Activated naive CD4-positive, alpha-beta T cell treated with anti-CD3 and anti-CD28 coated beads for 36 hours (primary cell): Measurements from ENCODE around the gene PCMTD2. TPM values are rescaled to one million over a fixed set of nuclear protein-coding genes. Genes with fewer than 3 reads are reported as not detected.
A peak's percentile ranks its signal among the peaks of the same experiment; 100 is the strongest.
"Not testable (repeated sequence)": the region's sequence is repeated elsewhere in the genome, so short reads cannot be mapped to it uniquely, and the experiment has no call there.

ENCODE experiments used
- CTCF ChIA-PET: fragments of 350-600 bp; sonication (Branson Sonifier 250); formaldehyde crosslinking; loops from one replicate; lab custom pipeline; 2021; ENCODE audit warnings: antibody characterized with exemption; lab: Charles Lee
- DNase-seq: peaks from one replicate; pipeline ENCODE4 v3.0.0-alpha.2; 2020
- H3K27ac Mint-ChIP-seq: one replicate; pipeline ENCODE4 v1.8.0; 2021; ENCODE audit warnings: mild to moderate bottlenecking, mixed read lengths
- H3K27me3 Mint-ChIP-seq: one replicate; pipeline ENCODE4 v1.8.0; 2021; ENCODE audit warnings: low read depth, mixed read lengths
- H3K36me3 Mint-ChIP-seq: one replicate; pipeline ENCODE4 v1.8.0; 2021; ENCODE audit warnings: low read depth, mixed read lengths
- H3K4me1 Mint-ChIP-seq: one replicate; pipeline ENCODE4 v1.8.0; 2021; ENCODE audit warnings: low read depth, mixed read lengths
- H3K4me3 Mint-ChIP-seq: one replicate; pipeline ENCODE4 v1.8.0; 2021; ENCODE audit warnings: mild to moderate bottlenecking, moderate library complexity, mixed read lengths
- H3K9me3 Mint-ChIP-seq: one replicate; pipeline ENCODE4 v1.8.0; 2021; ENCODE audit warnings: mixed read lengths
- intact Hi-C: fragments of 100-400 bp; cut with micrococcal nuclease; formaldehyde crosslinking; loops from one replicate; pipeline ENCODE4 v1.15.1; 2023
- total RNA-seq, 2 experiments: library from RNA; stranded (reverse); gene quantifications; one replicate each; pipeline ENCODE4 v1.2.3, GENCODE V29; 2021

The PCMTD2 gene
- total RNA-seq, 2 experiments from 2014 or later: 34.5 to 36.7 TPM

DNA sequence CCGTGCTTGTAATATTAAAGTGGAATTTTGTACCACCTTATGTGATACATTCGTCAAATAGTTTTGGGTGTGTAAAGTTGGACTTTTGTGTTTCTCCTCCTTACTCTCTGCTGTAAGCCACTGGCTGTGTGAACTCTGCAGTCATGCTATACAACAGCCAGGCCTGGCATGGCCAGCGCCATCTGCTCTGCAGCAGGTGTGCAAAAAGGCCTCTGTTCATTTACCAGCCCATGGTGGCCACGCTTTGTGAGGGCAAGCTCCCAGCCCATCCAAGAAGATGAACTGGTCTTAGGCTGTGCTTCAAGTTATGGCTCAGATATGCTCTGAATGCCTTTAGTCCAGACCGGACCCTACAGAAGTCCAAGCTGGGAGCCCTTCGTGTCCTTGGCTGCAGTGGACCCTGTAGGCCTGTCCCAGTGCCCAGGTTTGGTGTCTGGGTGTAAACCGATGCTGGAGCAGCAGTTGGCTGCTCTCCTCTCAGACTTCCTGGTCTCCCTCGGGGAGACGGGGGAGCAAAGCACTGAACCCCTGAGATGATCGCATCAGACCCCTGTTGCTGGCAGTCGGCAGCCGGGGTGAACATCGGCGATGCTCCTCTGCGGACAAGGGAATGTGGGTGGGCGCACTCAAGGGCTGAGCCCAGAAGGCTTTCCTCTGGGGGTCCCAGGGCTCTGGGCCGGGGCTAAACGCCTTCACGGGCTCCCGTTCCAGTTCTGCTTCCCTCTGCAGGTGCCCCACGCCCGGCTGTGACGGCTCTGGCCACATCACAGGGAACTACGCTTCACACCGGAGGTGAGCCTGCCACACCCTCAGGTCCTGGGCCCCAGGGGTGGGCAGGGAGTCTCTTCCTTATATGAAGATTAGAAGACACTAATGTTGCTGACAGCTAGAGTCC, 28.6 kb upstream of the PCMTD2 start:
- Mint-ChIP-seq H3K4me3 (no peak overlapping the region), H3K9me3 (no peaks in the 10 kb centered on the region), H3K27me3 (no peaks in the 10 kb centered on the region), H3K27ac (no peak overlapping the region), H3K36me3 (no peaks in the 10 kb centered on the region), H3K4me1 (peaks cover 4% of the 10 kb centered on the region)
- peak; percentile 30 for DNase-seq
- CTCF ChIA-PET: no interaction called here
- intact Hi-C loops: no loop called here

DNA sequence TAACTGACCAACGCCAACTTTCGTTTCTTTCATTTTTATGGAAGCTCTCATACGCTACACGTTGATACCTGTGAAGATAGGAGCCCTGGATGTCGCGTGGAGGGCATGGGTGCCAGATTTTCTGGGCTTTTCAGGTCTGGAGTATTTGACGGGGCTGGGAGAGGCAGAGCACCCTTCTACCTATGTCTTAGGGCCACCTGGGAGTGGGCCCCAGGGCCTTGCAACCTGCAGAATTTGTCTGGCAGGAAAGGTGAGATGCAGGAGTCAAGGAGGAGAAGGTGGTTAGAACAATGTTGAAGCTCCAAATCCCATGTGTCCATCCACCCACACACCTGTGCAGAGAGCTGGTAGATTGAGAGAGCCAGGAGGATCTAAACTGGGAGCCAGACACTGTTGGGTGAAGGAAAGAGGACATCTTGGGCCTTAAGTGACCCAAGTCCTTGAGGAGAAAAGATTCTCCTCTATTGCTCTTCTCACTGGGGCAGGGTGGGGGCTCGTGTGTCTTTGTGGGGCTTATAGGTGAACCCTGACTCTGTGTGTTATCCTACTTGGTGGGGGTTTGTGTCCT, 27.4 kb upstream of the PCMTD2 start:
- CTCF ChIA-PET: no interaction called here
- Mint-ChIP-seq H3K4me1 (peaks cover 4% of the 10 kb centered on the region), H3K36me3 (no peaks in the 10 kb centered on the region), H3K4me3 (no peak overlapping the region), H3K27ac (no peak overlapping the region), H3K27me3 (no peaks in the 10 kb centered on the region), H3K9me3 (no peaks in the 10 kb centered on the region)
- no peak for DNase-seq
- intact Hi-C loops: no loop called here

DNA sequence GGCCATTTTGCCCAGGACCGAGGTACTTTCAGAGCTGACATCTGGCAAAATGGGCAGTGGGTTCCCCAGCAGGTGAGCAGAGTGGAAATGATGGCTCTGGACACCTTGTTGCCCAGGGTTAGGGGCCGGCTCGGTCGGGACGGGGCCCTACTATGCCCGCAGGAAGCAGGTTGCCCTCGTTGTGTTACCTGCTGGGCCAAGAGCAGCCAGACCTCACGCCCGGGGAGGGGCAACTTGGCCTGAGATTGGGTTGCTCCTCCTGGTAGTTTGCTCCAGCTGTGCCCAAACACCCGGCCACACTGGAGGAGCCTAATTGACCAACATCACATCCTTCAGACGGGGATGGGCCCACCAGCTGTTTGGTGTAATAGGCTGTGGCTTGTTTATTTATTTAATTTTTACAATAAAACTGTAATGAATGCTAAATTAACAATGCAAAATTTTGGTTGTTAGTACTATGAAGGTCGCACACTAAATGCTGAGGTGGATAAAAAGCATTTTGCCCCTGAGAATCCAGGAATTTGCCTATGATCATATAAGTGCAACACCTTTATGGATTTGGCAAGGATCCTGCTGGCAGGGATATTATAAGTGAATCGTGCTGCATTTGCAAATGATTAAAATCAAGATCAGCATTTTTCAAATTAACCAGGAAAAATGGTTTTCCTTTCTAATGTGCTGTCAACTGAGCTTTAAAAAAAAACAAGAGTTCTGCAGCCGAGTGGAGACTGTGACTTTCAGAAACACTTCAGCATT, 26.6 kb upstream of the PCMTD2 start:
- no peak overlapping the region for H3K27ac Mint-ChIP-seq
- H3K9me3 Mint-ChIP-seq: no peaks in the 10 kb centered on the region
- H3K4me3 Mint-ChIP-seq: no peak overlapping the region
- peaks cover 11% of the 10 kb centered on the region for H3K4me1 Mint-ChIP-seq
- intact Hi-C loops: no loop called here
- no peaks in the 10 kb centered on the region for H3K27me3 Mint-ChIP-seq
- no peaks in the 10 kb centered on the region for H3K36me3 Mint-ChIP-seq
- CTCF ChIA-PET: no interaction called here
- no peak for DNase-seq

DNA sequence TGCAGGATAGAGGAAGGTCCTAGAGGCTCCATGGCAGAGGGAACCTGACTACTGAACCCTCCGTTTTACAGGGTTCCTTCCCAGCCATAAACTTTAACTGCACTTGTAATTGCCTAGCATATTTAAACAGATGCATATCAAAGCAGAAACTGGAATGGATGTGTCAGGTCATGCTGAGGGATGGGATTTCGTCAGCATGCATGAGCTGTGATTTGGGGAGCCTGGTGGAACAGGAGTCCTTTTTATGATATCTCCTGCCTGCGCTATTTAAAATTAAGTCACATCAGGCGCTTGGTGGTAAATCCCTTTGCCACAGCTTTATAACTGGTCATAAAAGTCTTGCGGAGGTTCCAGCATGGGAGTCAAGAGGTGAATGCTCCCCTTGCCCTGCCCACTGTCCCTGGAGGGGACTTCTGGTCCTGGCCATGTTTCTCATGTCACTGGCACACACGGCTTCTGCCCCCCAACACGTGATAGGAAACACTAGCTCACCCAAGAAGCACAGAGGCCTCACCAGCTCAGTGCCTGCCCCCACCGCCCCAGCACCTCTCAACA, 26.0 kb upstream of the PCMTD2 start:
- intact Hi-C loops: no loop called here
- Mint-ChIP-seq H3K4me3 (no peak overlapping the region), H3K27ac (no peak overlapping the region), H3K4me1 (peaks cover 11% of the 10 kb centered on the region), H3K9me3 (no peaks in the 10 kb centered on the region), H3K36me3 (no peaks in the 10 kb centered on the region), H3K27me3 (no peaks in the 10 kb centered on the region)
- no peak for DNase-seq
- CTCF ChIA-PET: no interaction called here

DNA sequence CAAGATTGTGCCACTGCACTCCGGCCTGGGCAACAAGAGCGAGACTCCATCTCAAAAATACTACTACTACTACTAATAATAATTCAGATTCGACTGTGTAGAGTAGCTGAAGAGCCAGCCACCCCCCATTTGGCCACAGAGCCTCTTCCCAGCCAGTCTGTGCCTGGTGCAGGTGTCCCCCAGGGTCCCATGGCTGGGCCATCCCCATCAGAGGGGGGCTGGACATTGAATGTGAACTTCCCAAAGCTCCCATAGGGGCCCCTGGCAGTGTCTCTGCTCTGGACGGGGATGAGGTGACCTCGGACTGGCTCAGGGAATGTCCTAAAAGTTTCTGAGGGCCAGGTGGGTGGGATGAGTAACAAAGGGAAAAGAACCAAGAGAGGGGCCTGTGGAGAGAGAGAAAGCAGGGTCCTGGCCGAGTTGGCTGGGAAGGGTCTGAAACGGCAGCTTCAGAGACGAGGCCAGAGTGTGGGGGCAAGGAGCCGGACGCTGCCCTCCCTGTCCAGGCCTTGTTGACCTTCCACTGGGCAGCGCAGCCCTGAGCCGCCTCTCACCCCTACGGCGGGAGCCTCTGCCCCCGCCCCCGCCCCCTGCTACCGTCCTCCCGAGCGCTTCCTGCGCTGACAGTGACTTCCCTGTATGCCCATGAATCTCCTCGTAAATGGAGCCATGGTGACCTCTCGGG, 24.9 kb upstream of the PCMTD2 start:
- no peak for DNase-seq
- CTCF ChIA-PET: interaction anchor here (0.6 kb wide), 1 partner anchor 110 kb away, joined by 3 read pairs; no protein-coding TSS in a partner anchor
- Mint-ChIP-seq H3K27me3 (no peaks in the 10 kb centered on the region), H3K9me3 (no peaks in the 10 kb centered on the region), H3K36me3 (no peaks in the 10 kb centered on the region), H3K27ac (no peak overlapping the region), H3K4me1 (peaks cover 11% of the 10 kb centered on the region), H3K4me3 (no peak overlapping the region)
- intact Hi-C loops: no loop called here

DNA sequence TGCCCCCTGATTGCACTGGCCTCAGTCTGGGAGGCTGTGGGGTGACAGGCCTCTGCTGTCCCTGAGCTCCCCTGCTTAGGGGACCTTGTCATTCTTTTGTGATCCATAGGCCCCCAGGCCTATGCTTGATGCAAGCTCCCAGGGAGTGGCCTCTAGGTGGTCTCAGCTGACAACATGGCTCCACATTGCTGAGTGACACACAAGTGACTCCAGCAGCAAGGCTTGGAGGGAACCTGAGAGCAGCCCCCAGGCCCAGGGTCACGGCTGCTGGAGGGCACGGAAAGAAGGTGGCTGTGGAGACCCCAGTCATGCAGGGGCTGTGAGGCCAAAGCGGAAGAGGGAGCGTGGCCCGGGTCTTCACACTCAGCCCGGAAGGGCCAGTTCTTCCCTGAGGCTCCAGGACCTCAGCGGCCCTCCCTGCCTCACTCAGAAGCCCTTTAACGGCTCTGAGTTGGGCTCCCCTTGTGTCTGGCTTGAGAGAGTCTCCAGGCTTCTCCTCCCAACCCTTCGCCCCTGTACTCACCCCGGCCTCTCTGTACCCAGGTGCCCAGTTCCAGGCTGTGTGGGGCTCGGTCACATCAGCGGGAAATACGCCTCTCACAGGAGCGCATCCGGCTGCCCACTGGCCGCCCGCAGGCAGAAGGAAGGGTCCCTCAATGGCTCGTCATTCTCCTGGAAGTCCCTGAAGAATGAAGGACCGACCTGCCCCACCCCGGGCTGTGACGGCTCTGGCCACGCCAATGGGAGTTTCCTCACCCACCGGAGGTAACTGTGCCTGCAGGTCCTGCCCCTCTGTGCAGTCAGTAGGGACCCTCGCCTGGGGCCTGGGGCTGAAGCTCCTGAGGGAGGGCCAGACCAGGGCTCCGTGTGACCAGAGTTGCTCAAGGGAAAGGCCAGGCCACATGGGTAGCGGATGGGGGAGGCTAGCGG, 23.7 kb upstream of the PCMTD2 start:
- no peaks in the 10 kb centered on the region for H3K27me3 Mint-ChIP-seq
- H3K27ac Mint-ChIP-seq: no peak overlapping the region
- peaks cover 11% of the 10 kb centered on the region for H3K4me1 Mint-ChIP-seq
- CTCF ChIA-PET: no interaction called here
- intact Hi-C loops: no loop called here
- H3K36me3 Mint-ChIP-seq: no peaks in the 10 kb centered on the region
- no peak overlapping the region for H3K4me3 Mint-ChIP-seq
- DNase-seq: no peak
- H3K9me3 Mint-ChIP-seq: no peaks in the 10 kb centered on the region

DNA sequence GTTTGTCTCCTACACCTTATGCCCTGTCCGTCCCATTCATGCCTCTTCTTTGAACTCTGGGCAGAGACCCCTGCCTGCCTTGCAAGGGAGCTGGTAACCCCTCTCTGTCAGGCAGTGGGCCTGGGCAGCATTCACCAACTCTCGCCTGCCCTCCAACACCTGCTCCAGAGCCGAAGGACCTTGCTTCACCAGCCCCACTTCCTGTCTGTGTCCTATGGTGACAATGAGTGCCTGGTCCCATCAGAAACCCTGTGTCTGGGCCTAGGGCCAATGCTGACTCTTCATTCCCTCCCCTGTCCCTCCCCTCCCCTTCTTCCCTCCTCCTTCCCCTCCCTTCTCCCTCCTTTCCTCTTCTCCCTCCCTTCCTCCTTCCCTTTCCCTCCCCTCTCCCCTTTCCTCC, 22.8 kb upstream of the PCMTD2 start:
- no peak overlapping the region for H3K27ac Mint-ChIP-seq
- peaks cover 11% of the 10 kb centered on the region for H3K4me1 Mint-ChIP-seq
- H3K9me3 Mint-ChIP-seq: no peaks in the 10 kb centered on the region
- no peaks in the 10 kb centered on the region for H3K27me3 Mint-ChIP-seq
- CTCF ChIA-PET: no interaction called here
- no peak for DNase-seq
- intact Hi-C loops: no loop called here
- H3K4me3 Mint-ChIP-seq: no peak overlapping the region
- H3K36me3 Mint-ChIP-seq: no peaks in the 10 kb centered on the region

DNA sequence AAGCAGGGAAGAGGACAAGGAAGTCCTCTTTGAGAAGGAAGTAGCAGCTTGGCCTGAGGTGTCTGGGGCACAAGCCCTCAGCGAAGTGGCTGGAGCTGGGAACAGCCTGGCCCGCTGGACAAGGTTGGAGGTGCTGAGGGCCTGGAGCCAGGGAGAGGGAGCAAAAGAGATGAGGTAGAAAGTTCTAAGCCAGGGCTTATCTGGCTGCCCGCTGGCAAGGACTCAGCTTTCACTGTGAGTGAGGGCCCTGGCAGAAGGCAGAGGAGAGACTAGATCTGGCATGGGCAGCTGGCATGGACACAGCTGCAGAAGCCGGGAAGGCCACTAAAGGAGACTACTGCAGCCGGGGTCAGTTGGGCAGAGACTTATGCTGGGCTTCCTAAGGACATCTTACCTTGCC, 21.8 kb upstream of the PCMTD2 start:
- H3K27me3 Mint-ChIP-seq: no peaks in the 10 kb centered on the region
- no peaks in the 10 kb centered on the region for H3K9me3 Mint-ChIP-seq
- H3K4me1 Mint-ChIP-seq: peaks cover 7% of the 10 kb centered on the region
- CTCF ChIA-PET: no interaction called here
- H3K27ac Mint-ChIP-seq: no peak overlapping the region
- H3K4me3 Mint-ChIP-seq: no peak overlapping the region
- intact Hi-C loops: no loop called here
- DNase-seq: no peak
- H3K36me3 Mint-ChIP-seq: no peaks in the 10 kb centered on the region

DNA sequence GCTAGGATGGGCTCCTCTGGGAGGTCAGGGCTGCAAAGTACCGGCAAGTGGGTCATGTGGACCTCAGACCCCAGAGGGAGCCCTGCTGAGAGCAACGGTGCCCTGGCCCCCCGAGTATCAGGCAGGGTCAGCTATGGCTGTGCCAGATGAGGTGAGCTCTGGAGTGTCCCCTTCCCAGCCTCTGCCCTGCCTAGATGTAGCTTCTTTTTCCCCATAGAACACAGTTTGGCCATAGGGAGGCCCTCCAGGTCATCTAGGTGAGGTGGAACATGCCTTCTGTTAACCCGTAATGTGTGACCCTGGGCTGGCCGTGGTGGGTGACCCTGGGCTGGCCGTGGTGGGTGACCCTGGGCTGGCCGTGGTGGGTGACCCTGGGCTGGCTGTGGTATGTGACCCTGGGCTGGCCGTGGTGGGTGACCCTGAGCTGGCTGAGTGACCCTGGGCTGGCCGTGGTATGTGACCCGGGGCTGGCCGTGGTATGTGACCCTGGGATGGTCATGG, 21.2 kb upstream of the PCMTD2 start:
- no peak overlapping the region for H3K4me3 Mint-ChIP-seq
- DNase-seq: no peak

DNA sequence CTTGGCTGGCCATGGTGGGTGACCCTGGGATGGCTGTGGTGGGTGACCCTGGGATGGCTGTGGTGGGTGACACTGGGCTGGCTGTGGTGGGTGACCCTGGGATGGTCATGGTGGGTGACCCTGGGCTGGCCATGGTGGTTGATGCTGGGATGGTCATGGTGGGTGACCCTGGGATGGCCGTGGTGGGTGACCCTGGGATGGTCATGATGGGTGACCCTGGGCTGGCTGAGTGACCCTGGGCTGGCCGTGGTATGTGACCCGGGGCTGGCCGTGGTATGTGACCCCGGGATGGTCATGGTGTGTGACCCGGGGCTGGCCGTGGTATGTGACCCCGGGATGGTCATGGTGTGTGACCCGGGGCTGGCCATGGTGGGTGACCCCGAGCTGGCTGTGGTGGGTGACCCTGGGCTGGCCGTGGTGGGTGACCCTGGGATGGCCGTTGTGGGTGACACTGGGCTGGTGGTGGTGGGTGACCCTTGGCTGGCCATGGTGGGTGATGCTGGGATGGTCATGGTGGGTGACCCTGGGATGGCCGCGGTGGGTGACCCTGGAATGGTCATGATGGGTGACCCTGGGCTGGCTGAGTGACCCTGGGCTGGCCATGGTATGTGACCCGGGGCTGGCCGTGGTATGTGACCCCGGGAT, 20.5 kb upstream of the PCMTD2 start:
- H3K27ac Mint-ChIP-seq, H3K4me3 Mint-ChIP-seq, H3K4me1 Mint-ChIP-seq, DNase-seq, H3K27me3 Mint-ChIP-seq, H3K9me3 Mint-ChIP-seq, H3K36me3 Mint-ChIP-seq, intact Hi-C loops, CTCF ChIA-PET: not testable (repeated sequence)

More for the DNA sequence above, 21.2 kb upstream of the PCMTD2 start:
- Mint-ChIP-seq H3K9me3 (no peaks in the 10 kb centered on the region), H3K27me3 (no peaks in the 10 kb centered on the region), H3K27ac (no peak overlapping the region), H3K36me3 (no peaks in the 10 kb centered on the region), H3K4me1 (peaks cover 7% of the 10 kb centered on the region)
- intact Hi-C loops: no loop called here
- CTCF ChIA-PET: no interaction called here
